Esophagus squamous epithelium (tissue), 5 donors: ENCODE results near the gene MSH6. TPM values are rescaled to one million over a fixed set of nuclear protein-coding genes. Genes with fewer than 3 reads are reported as not detected.

Source experiments
- DNase-seq: peaks from one replicate; lab custom pipeline; 2025; lab: John Stamatoyannopoulos, UW
- H3K27ac ChIP-seq, 4 donors: fragments of 200-600 bp; sonication (generic); one replicate each; pipeline ENCODE4 v1.5.1; 2016 to 2019; ENCODE audit warnings: mild to moderate bottlenecking in 1 of 4
- H3K27me3 ChIP-seq, 4 donors: fragments of 200-600 bp; sonication (generic); 1 replicate in 3 of 4; 2 replicates in 1 of 4; pipeline versions ENCODE4 v1.5.1 to v1.6.0; 2017 to 2021; ENCODE audit warnings: antibody characterized with exemption in 1 of 4
- H3K36me3 ChIP-seq, 3 donors: fragments of 200-600 bp; sonication (generic); one replicate each; pipeline ENCODE4 v1.5.1; 2016 to 2019
- H3K4me1 ChIP-seq, 3 donors: fragments of 200-600 bp; sonication (generic); one replicate each; pipeline ENCODE4 v1.5.1; 2017 to 2019
- H3K4me3 ChIP-seq, 4 donors: fragments of 200-600 bp; sonication (generic); 1 replicate in 3 of 4; 2 replicates in 1 of 4; pipeline ENCODE4 v1.5.1; 2016 to 2019; ENCODE audit warnings: mild to moderate bottlenecking in 2 of 4, moderate library complexity in 1 of 4
- H3K9me3 ChIP-seq, 3 donors: fragments of 200-600 bp; sonication (generic); one replicate each; pipeline ENCODE4 v1.5.1; 2016 to 2019
- POLR2A ChIP-seq, 4 donors: fragments of 450-650 bp; IDR thresholded peaks; one replicate each; pipeline ENCODE4 v1.6.1; 2017; ENCODE audit warnings: antibody characterized with exemption in 4 of 4, mild to moderate bottlenecking in 4 of 4, moderate library complexity in 3 of 4
- WGBS, 2 donors: methylation state at CpG; one replicate each; pipeline ENCODE4 v1.1.5; 2018; 5-methylcytosine and 5-hydroxymethylcytosine counted together
- intact Hi-C: fragments of 100-400 bp; cut with DNase I; formaldehyde crosslinking; loops from one replicate; pipeline ENCODE4 v1.15.0; 2022
- total RNA-seq, 4 donors: library from RNA; depleted of rRNA; stranded (reverse); fragments of >200 nt; gene quantifications; one replicate each; pipeline ENCODE4 v1.1.0, GENCODE V29; 2016
- TF ChIP-seq, protein P1 (sequence below), 6 experiments: fragments of 450-650 bp in 4 of 6; fragments of 200-600 bp in 2 of 6; sonication (generic) in 2 of 6; IDR thresholded peaks; one replicate each; pipeline ENCODE4 v1.5.1; 2016 to 2019; ENCODE audit warnings: antibody characterized with exemption in 6 of 6, mild to moderate bottlenecking in 4 of 6, moderate library complexity in 4 of 6
- donor health status: DM: yes; HTN: yes; CAD: no.

The MSH6 gene
- total RNA-seq, 4 donors from 2014 or later, result 22.7 to 29.5 (median 25.4) TPM

DNA sequence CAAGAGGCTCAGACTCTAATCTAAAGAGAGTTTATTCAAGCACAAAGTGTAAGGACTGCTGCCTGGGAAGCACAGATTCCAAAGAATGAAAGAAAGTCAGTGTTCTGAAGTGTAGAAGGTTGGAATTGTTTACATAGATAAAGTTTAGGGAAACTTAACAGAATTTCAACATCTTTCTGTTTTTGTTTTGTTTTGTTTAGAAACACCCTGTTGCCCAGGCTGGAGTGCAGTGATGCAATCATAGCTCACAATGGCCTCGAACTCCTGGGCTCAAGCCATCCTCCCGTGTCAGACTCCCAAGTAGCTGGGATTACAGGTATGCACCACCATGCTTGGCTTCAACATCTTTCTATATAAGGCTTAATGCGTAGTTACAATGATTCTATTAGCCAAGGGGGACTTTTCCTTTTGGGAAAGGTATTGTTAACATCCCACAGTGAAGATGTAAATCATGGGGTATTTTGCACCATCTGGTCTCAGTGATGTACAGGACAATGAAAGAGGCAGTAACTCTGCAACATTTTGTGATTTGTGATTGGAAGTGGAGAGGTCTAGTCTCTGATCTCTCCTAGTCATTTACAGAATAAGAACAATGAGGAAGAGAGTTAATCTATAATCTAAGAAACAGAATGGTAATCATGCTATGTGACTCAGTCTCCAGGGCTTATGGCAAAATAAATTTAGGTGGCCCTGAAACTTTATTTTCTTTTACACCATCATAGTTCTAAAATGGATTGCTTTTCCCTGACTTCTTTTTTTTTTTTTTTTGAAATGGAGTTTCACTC lies 45.6 kb upstream of the MSH6 start:
- intact Hi-C loops, result no loop called here
- no peak for DNase-seq
- H3K27ac ChIP-seq, result no peak overlapping the region
- H3K36me3 ChIP-seq, result no peaks in the 10 kb centered on the region
- H3K4me3 ChIP-seq, result no peak overlapping the region
- H3K4me1 ChIP-seq, result no peaks in the 10 kb centered on the region
- WGBS, 2 donors, result 63 to 88% methylated on average over 3 of the region's 3 CpGs
- H3K27me3 ChIP-seq, result no peaks in the 10 kb centered on the region
- no peaks in the 10 kb centered on the region for H3K9me3 ChIP-seq
- TF ChIP-seq POLR2A (IDR thresholded peaks at IDR 0.05), result no peak
- TF ChIP-seq, protein P1, sequence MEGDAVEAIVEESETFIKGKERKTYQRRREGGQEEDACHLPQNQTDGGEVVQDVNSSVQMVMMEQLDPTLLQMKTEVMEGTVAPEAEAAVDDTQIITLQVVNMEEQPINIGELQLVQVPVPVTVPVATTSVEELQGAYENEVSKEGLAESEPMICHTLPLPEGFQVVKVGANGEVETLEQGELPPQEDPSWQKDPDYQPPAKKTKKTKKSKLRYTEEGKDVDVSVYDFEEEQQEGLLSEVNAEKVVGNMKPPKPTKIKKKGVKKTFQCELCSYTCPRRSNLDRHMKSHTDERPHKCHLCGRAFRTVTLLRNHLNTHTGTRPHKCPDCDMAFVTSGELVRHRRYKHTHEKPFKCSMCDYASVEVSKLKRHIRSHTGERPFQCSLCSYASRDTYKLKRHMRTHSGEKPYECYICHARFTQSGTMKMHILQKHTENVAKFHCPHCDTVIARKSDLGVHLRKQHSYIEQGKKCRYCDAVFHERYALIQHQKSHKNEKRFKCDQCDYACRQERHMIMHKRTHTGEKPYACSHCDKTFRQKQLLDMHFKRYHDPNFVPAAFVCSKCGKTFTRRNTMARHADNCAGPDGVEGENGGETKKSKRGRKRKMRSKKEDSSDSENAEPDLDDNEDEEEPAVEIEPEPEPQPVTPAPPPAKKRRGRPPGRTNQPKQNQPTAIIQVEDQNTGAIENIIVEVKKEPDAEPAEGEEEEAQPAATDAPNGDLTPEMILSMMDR (IDR thresholded peaks at IDR 0.05), result no peak

DNA sequence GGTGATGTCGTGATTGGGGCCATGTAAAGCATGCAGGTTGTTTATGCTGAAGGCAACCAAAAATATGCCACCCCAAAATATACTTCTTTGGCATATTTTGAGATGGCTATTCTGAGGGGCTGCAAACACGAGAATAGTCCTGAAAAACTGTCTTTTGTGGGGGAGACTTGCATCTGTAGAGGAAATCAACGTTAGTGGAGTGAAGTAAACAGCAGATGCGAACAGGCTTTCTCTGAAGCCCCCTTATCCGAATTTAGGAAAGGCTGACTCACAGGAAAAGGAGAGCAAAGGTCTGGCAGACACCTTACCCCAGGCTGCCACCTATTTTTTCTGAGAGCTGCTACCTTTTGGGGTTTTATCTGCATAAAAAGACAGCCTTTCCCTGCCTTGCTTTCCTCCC lies 44.6 kb upstream of the MSH6 start:
- Histone ChIP-seq H3K4me3 (no peak overlapping the region), H3K4me1 (no peaks in the 10 kb centered on the region), H3K27ac (no peak overlapping the region), H3K9me3 (no peaks in the 10 kb centered on the region), H3K36me3 (no peaks in the 10 kb centered on the region), H3K27me3 (peaks cover 0 to 4% (median 0%) of the 10 kb centered on the region in 4 donors)
- DNase-seq, result no peak
- WGBS, 2 donors, result 67 to 70% methylated on average over 4 to 5 of the region's 5 CpGs
- TF ChIP-seq POLR2A (IDR thresholded peaks at IDR 0.05), result no peak
- intact Hi-C loops, result no loop called here

DNA sequence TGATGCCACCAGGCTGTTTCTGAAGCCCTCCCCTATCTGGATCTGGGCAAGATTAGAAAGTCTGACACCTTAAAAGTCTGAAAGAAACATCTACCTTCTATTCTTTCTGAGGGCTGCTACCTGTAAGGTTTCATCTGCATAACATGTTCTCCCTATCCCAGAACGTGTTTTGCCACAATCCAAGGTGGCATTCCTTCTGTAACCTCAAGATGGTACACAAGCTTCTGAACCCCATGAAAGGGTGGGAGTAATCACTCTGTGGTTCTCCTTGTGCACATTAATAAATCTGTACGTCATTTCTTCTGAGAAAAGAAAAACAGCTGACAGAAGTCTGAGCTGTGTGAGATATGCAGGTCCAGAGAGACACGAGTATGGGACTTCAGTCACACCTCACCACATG lies 41.8 kb upstream of the MSH6 start:
- 65 to 73% methylated on average over 3 of the region's 3 CpGs for WGBS, 2 donors
- H3K27ac ChIP-seq, result no peak overlapping the region

DNA sequence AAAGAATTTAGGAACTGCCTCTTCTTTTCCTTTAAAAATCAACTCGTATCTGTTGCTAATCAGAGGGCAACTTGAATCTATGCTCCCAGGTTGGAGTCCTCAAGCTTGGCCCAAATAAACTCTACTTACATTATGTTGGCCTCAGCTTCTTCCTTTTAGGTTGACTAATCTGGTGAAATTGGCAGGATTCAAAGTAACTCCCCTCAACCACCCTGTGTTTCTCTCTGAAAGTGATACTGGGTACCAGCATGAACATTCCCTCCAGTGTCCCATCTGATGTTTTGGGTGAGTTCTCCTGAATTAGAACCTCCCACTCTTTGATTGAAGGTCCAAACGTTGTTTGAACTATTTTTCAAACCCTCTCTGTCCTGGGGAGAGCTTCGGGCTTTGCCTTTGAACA lies 41.3 kb upstream of the MSH6 start:
- Histone ChIP-seq H3K4me3 (no peak overlapping the region), H3K4me1 (no peaks in the 10 kb centered on the region), H3K27me3 (peaks cover 0 to 4% (median 1%) of the 10 kb centered on the region in 4 donors), H3K27ac (no peak overlapping the region), H3K36me3 (no peaks in the 10 kb centered on the region), H3K9me3 (no peaks in the 10 kb centered on the region)
- intact Hi-C loops, result no loop called here
- WGBS, 2 donors, result 36 to 56% methylated on average over 3 of the region's 3 CpGs
- DNase-seq, result no peak
- TF ChIP-seq, protein P1 (IDR thresholded peaks at IDR 0.05), result no peak
- no peak for TF ChIP-seq POLR2A (IDR thresholded peaks at IDR 0.05)

More for the DNA sequence above, 41.8 kb upstream of the MSH6 start:
- peaks cover 0 to 4% (median 1%) of the 10 kb centered on the region in 4 donors for H3K27me3 ChIP-seq
- no peaks in the 10 kb centered on the region for H3K4me1 ChIP-seq
- TF ChIP-seq, protein P1 (IDR thresholded peaks at IDR 0.05), result no peak
- TF ChIP-seq POLR2A (IDR thresholded peaks at IDR 0.05), result no peak
- DNase-seq, result no peak
- H3K36me3 ChIP-seq, result no peaks in the 10 kb centered on the region
- intact Hi-C loops, result no loop called here
- no peak overlapping the region for H3K4me3 ChIP-seq
- H3K9me3 ChIP-seq, result no peaks in the 10 kb centered on the region

DNA sequence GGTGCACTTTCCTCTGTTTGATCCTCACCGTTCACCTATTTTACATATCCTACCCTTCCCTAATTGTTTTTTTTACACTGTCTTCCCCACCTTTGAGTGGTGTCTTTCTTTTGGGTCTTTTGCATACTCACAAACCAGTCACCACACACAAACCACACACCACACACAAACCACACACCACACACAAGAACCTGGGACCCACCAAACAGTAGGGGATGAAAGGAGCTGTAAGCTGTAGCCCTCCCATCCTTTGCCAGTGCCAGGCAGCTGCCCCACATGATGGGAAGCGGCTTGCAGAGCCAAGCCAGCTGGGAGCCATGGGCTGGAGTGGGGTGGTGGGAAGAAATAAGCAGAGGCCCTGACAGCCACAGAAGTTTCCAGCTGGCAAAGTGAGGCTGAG lies 38.9 kb upstream of the MSH6 start:
- 68 to 88% methylated on average over 1 to 2 of the region's 2 CpGs for WGBS, 2 donors

More for the DNA sequence above, 38.9 kb upstream of the MSH6 start:
- Histone ChIP-seq H3K4me3 (no peak overlapping the region), H3K27me3 (peaks cover 0 to 7% (median 1%) of the 10 kb centered on the region in 4 donors), H3K36me3 (no peaks in the 10 kb centered on the region), H3K4me1 (no peaks in the 10 kb centered on the region), H3K9me3 (peaks cover 0 to 14% (median 4%) of the 10 kb centered on the region in 3 donors), H3K27ac (no peak overlapping the region)
- DNase-seq, result no peak
- intact Hi-C loops, result no loop called here
- TF ChIP-seq POLR2A (IDR thresholded peaks at IDR 0.05), result no peak
- TF ChIP-seq, protein P1 (IDR thresholded peaks at IDR 0.05), result no peak
